ENCODE results near the gene GALK2. TPM values are rescaled to one million over a fixed set of nuclear protein-coding genes. Genes with fewer than 3 reads are reported as not detected.
"Not testable (repeated sequence)": the region's sequence is repeated elsewhere in the genome, so short reads cannot be mapped to it uniquely, and the experiment has no call there.

Gene GALK2
- total RNA-seq, 1 experiment from 2014 or later = 29.4 TPM

DNA sequence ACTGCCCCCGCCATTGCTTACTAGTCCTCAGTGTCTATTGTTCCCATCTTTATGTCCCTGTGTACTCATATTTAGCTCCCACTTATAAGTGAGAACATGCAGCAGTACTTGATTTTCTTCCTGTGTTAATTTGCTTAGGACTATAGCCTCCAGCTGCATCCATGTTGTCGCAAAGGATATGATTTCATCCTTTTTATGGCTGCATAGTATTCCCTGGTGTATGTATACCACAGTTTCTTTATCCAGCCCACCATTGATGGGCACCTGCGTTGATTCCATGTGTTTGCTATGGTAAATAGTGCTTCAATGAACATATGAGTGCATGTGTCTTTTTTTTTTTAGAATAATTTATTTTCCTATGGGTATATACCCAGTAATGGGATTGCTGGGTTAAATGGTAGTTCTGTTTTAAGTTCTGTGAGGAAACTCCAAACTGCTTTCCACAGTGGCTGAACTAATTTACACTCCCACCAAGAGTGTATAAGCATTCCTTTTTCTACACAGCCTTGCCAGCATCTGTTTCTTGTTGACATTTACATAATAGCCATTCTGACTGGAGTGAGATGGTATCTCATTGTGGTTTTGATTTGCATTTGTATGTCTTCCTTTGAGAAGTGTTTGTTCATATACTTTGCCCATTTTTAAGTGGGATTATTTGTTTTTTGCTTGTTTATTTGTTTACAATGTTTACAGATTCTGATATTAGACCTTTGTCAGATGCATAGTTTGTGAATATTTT lies 53.7 kb downstream of the GALK2 start:
- DNase-seq (ENCODE audit: low read depth) = peak; percentile 60

DNA sequence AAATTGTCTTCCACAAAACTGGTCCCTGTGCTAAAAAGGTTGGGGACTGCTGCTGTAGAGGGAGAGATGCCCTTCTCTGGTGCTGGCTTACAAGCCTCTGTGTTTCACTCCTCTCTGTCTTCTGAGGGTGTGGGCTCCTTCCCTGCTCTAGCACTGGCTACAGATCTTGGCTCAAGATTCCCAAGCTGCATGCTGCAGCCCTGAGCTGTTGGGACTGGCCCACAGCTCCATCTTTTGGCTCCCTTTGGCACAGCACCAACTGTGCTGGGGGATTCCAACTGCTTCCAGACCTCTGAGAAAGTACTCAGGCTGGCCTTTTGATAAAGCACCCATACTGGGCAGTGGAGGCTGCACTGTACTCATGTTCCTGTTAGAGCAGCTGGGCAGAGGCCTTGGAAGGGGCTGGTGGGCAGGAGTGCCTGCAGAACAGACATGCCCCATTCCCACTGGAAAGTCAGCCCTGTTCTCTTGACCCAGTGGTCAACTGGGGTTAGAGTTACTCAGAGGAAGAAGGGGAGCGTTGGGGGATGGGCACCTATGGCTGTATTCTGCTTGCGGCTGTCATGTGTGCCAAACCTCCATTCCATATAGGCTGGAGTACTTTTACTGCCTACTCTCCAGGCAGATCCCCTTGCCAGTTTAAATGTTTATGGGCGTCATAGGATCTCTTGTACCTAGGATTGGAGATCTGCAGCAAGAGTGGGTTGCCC lies 55.7 kb downstream of the GALK2 start:
- DNase-seq (ENCODE audit: low read depth) = peak; percentile 41

DNA sequence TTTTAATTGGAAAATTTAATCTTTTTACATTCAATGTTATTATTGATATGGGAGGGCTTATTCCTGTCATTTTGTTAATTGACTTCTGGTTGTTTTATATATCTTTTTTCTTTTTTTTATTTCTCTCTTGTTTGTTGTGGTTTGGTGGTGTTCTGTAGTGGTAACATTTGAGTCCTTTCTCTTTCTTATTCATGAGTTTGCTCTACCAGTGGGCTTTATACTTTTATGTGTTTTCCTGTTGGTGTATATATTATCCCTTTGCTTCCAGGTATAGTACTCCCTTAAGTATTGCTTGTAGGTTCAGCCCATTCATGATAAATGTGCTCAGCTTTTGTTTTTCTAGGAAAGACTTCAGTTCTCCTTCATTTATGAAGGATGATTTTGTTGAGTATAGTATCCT lies 57.6 kb downstream of the GALK2 start:
- DNase-seq (ENCODE audit: low read depth) = no peak

DNA sequence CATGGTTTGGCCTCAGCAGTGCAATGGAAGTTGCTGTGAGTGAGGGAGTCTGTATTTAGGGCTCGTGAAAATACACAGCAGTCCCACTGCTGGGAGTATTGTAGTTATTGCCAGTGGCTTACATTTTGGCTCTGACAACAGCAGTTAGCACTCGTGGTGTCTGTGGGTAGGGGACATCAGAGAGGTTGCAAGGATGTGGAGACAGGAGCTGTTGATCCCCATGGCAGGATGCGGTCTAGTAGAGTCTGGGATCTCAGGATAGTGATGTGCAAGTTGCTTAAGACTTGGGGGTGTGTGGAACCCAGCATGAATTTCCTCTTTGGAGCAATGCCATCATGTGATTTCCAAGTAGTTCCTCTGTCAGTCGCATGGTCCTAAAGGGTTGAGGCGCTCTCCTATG lies 59.9 kb downstream of the GALK2 start:
- no peak for DNase-seq (ENCODE audit: low read depth)

DNA sequence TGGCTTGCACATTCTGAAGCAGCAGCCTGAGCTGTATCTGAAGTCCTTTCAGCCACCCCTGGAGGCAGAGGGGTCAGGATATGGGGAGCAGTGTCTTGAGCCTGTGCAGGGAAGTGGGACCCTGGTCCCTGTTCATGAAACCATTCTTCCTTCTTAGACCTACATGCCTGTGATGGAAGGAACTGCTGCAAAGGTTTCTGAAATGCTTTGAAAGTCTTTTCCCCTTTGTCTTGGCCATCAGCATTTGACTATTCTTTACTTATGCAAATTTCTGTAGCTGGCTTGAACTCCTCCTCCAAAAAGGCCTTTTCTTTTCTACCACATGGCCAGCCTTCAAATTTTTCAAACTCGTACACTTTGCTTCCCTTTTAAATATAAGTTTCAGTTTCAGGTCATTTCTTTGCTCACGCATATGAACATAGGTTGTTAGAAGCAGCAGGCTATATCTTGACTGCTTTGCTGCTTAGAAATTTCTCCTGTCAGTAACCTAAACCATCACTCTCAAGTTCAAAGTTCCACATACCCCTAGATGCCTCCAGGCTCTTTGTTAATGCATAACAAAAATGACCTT lies 62.3 kb downstream of the GALK2 start:
- no peak for DNase-seq (ENCODE audit: low read depth)

DNA sequence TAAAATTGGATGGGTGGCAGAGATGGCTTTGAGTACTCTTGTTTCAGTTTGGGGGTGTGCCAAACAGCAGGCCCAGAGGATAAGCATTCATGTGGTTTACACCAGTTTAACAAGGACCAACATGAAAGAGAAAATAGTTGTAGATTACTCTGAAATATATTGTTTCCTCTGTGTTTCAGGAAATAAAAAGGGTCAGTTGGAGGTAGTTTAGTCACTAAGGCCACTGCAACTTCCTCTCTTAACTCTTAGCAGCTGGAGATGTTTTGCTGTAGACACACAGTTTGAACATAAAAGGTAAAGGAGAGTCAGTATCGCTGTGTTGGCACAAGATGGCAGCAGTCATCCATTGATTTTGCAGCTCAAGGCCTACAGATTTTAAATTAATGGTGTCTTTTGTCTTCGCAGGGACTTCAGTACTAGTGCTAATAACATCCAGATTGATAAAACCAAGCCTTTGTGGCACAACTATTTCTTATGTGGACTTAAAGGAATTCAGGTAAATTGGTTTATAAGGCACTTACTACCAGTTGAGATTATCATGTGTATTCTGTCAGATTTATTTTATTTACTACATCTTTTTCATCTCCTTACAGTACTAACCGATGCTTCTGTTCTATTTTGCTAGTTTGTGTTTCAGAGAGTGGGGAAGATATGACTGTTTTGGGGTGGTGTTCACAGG lies 65.5 kb downstream of the GALK2 start:
- DNase-seq (ENCODE audit: low read depth) = peak; percentile 84

DNA sequence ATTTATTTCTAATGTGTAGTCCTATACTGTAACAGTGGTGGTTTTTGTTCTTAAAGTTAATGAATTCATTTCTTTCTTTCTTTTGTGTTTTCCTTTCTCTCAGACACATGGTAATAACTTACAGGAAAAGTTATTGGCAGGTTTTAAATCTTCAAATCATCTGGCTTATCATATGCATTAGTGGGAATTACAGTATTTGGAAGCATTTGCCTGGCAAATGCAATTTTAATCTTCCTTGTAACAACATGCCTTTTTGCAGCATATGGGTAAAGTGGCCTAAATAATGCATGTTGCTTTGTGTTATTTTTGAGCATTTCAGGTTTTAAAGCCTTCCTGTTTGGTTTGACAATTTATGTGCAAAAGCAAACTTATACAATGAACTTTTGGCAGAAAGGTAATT lies 66.8 kb downstream of the GALK2 start:
- no peak for DNase-seq (ENCODE audit: low read depth)

DNA sequence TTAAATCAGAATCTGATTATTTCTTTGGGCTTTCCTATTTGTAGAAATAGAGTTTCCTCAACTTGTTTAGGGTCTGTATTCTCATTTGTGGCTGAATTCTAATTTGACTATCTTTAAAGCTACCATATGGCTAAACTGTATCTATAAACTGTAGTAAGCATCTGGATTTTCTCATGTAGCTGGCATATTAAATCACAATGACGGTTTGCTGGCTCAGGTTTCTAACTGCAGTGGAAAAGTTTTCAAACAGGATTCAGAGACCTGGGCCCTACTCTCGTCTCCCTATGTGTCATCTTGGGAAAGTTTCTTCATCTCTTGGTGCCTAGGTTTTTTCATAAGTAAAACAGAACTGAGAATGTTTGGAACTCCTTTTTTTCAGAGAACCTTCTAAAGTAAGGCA lies 68.3 kb downstream of the GALK2 start:
- DNase-seq (ENCODE audit: low read depth) = peak; percentile 53

DNA sequence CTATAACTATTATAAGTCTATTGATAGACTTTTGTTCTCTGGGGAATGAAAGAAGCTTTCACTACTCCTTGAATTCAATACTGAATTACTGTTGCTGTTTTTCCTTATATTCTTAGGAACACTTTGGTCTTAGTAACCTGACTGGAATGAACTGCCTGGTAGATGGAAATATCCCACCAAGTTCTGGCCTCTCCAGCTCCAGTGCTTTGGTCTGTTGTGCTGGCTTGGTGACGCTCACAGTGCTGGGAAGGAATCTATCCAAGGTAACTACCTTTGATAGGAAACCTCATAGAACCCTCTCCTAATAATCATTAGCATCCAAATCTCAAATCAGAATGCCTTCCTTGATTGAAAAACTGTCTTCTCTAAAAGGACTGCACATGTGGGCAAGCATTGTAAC lies 69.1 kb downstream of the GALK2 start:
- DNase-seq (ENCODE audit: low read depth) = no peak

DNA sequence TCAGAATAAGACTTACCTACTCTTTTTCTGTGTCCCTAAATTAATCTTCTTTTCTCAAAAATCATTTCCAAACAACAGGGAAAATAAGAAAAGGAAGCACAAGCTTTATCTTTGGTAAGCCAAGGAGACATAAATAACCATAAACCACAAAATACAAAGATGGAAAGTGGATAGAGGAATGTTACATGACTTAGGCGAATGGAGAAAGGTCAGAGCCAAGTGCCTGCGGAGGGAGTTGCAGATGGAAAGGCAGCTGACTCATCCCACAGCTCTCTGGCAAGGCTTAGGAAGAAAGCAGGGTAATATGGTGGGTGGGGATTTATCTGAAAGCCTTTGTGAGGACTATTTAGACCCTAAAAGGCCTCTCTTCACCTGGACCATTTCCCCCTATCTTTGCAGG lies 72.8 kb downstream of the GALK2 start:
- DNase-seq (ENCODE audit: low read depth) = peak; percentile 89

DNA sequence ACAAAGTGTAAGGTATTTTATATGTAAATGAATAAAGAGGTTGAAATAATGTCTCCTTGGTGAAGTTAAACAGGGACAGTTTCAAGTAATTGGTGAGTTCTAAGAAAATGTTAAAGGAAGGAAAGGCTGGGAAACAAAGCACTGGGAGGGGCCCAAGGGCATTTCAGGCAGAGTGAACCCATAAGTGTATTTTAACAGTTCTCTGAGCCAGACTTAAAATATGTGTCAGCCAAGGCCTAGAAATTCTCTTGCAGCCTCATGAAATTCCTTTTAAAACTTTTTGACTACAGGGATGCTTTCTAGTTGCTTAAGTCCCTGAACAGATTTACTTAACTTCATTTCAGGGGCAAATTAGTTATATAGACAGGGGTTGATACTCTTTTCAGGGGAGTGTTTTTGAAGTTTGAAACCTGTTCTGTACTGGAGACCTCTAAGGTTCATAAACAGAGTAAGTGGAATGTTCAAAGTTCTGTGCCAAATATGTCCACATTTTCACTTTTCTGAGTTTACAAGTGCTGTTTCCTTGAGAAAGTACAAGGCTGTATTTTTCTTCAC lies 77.6 kb downstream of the GALK2 start:
- DNase-seq (ENCODE audit: low read depth) = no peak

DNA sequence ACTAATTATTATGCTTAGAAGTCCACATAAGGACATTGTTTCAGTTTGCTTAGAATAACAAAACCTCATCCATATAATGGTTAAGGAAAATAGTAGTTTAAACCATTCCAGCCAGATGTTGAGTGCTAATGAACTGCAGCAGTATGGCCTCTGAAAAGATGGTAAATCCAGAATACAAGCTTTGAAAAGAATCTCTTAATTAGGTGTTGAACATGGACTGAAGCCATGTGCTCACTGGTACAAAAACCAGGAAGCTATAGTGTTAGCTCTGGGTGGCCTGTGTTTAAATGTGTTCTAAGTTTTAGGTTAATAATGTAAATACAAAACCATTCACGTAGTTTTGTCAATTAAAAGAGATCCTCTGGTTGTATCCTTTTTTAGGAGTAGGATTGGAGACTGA lies 78.2 kb downstream of the GALK2 start:
- DNase-seq (ENCODE audit: low read depth) = no peak

DNA sequence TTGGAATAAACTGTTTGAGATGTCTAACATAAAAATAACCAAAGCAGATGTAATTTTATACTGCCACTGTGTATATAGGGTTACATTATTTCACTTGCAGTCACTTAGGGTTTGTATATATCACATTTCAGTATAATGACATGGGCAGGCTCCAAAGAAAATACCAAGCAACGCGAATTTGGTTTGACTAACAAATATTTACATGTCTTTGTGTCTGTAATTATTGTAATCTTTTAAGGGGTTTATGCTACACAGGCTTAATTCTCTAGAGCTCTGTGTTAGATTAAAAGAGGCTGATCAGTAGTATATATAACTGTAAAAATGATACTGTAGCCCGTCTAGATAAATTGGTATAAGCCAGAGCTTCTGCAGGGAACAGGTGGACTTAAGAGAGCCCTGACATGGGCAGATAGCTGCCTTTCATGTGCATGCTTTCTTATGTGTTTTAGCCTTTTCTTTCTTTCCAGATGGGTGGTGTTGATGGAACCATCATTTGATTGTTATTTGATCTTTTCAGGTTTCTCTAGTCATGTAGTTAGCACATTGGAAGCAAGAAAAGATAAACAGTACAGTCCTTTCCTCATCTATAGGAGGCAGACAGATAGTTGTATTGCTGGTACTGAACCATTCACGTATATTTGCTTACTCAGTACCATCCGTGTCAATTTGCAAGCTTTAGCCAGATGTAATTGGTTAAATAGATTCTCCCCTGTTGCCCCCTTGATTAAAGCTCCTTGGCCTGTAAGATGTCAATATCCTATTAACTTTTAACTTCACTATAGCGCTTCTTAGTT lies 86.1 kb downstream of the GALK2 start:
- DNase-seq (ENCODE audit: low read depth) = peak; percentile 15

DNA sequence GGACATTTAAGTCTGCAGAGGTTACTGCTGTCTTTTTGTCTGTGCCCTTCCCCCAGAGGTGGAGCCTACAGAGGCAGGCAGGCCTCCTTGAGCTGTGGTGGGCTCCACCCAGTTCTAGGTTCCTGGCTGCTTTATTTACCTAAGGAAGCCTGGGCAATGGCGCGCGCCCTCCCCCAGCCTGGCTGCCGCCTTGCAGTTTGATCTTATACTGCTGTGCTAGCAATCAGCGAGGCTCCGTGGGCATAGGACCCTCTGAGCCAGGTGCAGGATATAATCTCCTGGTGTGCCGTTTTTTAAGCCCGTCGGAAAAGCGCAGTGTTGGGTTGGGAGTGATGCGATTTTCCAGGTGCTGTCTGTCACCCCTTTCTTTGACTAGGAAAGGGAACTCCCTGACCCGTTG lies 95.1 kb downstream of the GALK2 start:
- not testable (repeated sequence) for DNase-seq (ENCODE audit: low read depth)

DNA sequence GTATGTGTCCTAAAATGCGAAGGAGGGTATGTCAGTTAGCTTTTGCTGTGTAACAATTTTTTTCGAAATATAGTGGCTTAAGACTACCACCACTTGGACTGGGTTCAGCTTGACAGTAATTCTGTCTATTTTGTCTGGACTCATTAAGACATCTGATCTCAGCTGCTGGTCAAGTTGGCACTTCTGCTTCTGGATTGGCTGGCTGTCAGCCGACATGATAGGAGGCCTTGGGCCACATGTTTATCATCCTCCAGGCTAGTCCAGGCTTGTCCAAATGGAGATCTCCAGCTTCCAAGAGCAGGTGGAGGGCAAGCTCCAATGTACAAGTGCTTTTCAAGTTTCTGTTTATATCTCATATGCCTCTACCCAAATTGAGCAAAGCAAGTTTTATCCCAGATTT lies 95.9 kb downstream of the GALK2 start:
- DNase-seq (ENCODE audit: low read depth) = no peak

DNA sequence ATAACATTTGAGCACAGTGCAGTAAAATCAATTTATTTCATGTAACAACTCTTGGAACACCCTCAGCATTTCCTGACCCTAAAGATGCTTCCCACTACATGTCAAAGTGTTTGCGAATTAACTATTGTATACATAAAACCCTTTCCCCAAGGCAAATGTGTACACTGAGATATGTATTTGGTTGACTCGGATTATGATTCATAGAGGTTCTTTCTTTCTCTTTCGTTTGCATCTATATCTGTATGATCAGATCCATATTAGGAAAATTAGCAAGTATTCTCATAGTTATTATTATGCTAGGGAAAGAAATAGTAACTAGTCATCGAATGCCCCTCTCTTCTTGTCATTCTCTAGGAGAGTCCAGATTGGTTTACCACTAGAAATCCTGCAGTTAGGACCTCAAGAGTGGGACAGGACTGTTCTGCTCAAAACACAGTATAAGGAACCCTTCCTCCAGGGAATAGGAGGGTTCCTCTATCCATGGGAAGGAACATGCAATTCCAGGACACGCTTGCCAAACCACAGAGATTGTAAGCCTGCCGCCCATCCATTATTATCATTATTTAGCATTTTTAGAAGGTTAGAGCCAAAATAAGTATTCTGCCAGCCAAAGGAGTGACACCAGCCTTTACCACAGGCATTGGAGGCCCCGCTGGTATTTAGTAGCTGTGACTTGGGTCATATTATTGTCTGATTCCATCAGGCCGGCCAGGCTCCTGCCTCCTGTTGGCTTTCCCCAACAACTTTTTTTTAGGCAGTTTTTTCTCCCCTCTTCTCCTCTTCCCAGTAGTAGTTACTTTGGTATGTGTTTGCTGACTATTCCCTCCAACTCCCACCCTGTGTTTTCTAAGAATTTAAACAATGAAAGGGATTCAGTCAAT lies 100.7 kb downstream of the GALK2 start:
- DNase-seq (ENCODE audit: low read depth) = peak; percentile 51

DNA sequence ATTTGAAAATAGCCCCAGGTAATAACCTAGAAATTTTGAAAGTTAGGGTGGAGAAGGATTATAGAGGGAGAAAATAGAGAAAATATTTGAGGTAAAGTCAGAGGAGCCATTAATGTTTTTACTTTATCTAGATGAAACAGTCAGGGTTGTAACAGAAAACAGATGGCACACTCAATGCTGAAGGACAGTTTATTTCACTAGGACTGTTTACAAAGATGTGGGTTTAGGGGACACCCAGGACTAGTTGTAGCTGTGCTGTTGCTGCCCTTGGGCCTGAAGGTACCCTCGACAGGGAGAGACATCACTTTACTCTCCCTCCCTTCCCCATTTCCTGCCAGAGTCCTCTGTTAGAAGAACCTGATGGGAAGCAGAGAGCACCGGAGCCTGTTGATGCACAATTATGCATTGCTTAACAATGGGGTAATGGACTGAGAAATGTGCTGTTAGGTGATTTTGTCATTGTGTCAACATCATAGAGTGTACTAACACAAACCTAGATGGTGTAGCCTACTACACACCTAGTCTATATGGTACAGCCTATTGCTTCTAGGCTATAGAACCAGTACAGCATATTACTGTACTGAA lies 103.8 kb downstream of the GALK2 start:
- peak; percentile 12 for DNase-seq (ENCODE audit: low read depth)

DNA sequence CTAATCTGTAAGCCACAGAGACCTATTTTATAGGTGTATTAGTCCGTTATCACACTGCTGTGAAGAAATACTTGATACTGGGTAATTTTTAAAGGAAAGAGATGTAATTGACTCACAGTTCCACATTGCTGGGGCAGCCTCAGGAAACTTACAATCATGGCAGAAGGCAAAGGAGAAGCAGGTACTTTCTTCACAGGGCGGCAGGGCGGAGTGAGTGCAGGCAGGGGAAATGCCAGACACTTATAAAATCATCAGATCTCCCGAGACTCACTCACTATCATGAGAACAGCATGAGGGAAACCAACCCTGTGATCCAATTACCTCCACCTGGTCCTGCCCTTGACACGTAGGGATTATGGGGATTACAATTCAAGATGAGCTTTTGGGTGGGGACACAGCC lies 108.7 kb downstream of the GALK2 start:
- DNase-seq (ENCODE audit: low read depth) = no peak

DNA sequence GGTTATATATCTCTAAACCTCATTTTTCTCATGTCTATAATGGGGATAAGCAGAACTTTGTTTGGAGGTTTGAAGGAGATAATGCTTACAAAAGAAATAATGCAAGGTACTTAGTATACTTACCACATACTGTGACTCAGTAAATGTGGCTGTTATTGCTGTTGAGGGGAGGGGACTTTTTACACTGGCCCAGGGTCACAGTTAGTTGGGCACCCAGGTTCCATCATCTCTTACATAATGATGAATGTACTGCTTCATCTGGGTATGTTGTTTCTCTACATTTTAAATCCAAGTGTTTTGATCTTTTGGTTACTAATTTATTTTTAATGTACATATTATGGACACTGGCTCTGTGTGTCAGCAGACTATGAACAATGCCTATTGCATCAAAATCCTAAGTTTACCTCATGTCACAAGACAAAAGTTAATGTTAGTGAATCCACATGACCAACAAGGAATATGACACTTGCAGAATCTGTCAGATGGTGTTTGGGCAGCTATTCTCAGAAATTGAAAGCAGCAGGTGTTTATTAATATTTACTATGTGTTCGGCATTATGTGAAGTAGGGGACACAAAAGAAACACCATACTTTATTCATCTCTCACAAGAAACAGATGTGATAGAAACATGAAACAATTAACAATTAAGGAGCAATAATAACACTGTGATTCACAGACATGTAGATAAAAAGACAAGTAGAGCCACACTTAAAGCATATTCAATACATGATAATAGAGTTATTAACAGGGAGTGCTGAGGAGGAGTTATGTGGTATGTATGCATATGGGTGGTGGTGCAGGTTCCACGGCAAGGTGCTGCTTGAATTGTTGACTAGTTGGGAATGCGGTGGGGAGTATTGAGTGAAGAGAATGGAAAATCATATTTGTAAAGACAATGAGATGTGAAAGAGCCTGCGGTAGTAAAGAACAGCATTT lies 109.7 kb downstream of the GALK2 start:
- no peak for DNase-seq (ENCODE audit: low read depth)

Measured in M059J (cell line).